ENCODE data around the gene SUMF1.

Gene SUMF1

GRCh38 chr3:4508048-4508981 lies 41.2 kb upstream of the SUMF1 start:
- no peak for TF ChIP-seq SIN3A (IDR thresholded peaks at IDR 0.05; ENCODE audit: borderline replicate concordance, insufficient read depth, low read length)
- no peak for TF ChIP-seq FOXP2 (optimal IDR thresholded peaks at IDR 0.05; ENCODE audit: borderline replicate concordance, extremely low read depth, extremely low read length, insufficient read depth)
- TF ChIP-seq POLR2AphosphoS5 (IDR thresholded peaks at IDR 0.05; ENCODE audit: low read depth, low read length), result no peak
- TF ChIP-seq REST (IDR thresholded peaks at IDR 0.05; ENCODE audit: insufficient read depth in 1 of 2, low read depth in 2 of 2, low read length in 2 of 2), result no peak
- no peak for TF ChIP-seq TAF1 (IDR thresholded peaks at IDR 0.05; ENCODE audit: borderline replicate concordance, insufficient read depth, low read length)

- TF ChIP-seq REST (IDR thresholded peaks at IDR 0.05; ENCODE audit: insufficient read depth in 1 of 2, low read depth in 2 of 2, low read length in 2 of 2), result no peak
- TF ChIP-seq FOXP2 (optimal IDR thresholded peaks at IDR 0.05; ENCODE audit: borderline replicate concordance, extremely low read depth, extremely low read length, insufficient read depth), result no peak
- no peak for TF ChIP-seq TAF1 (IDR thresholded peaks at IDR 0.05; ENCODE audit: borderline replicate concordance, insufficient read depth, low read length)
- no peak for TF ChIP-seq POLR2AphosphoS5 (IDR thresholded peaks at IDR 0.05; ENCODE audit: low read depth, low read length)
- TF ChIP-seq SIN3A (IDR thresholded peaks at IDR 0.05; ENCODE audit: borderline replicate concordance, insufficient read depth, low read length), result no peak
Observed at GRCh38 chr3:4507024-4507596, 40.0 kb upstream of the SUMF1 start.

- TF ChIP-seq SIN3A (IDR thresholded peaks at IDR 0.05; ENCODE audit: borderline replicate concordance, insufficient read depth, low read length), result no peak
- no peak for TF ChIP-seq POLR2AphosphoS5 (IDR thresholded peaks at IDR 0.05; ENCODE audit: low read depth, low read length)
Observed at GRCh38 chr3:4506559-4507023, 39.5 kb upstream of the SUMF1 start.

GRCh38 chr3:4505688-4506558 lies 38.9 kb upstream of the SUMF1 start:
- TF ChIP-seq FOXP2 (optimal IDR thresholded peaks at IDR 0.05; ENCODE audit: borderline replicate concordance, extremely low read depth, extremely low read length, insufficient read depth), result no peak
- no peak for TF ChIP-seq POLR2AphosphoS5 (IDR thresholded peaks at IDR 0.05; ENCODE audit: low read depth, low read length)
- no peak for TF ChIP-seq SIN3A (IDR thresholded peaks at IDR 0.05; ENCODE audit: borderline replicate concordance, insufficient read depth, low read length)
- no peak for TF ChIP-seq TAF1 (IDR thresholded peaks at IDR 0.05; ENCODE audit: borderline replicate concordance, insufficient read depth, low read length)
- no peak for TF ChIP-seq REST (IDR thresholded peaks at IDR 0.05; ENCODE audit: insufficient read depth in 1 of 2, low read depth in 2 of 2, low read length in 2 of 2)

Measured in PFSK-1 (cell line).